GM23248 (cell line): ENCODE measurements around the gene CLIC5.

Source experiments
- EZH2 ChIP-seq: fragments of 200-600 bp; sonication (generic); IDR thresholded peaks from 2 replicates; pipeline ENCODE4 v1.6.1; 2018; ENCODE audit warnings: antibody characterized with exemption, mild to moderate bottlenecking; ENCODE audit not compliant: insufficient read depth, poor library complexity, severe bottlenecking
- EZH2phosphoT487 ChIP-seq: fragments of 200-600 bp; sonication (generic); IDR thresholded peaks from 2 replicates; pipeline ENCODE4 v1.6.1; 2018; ENCODE audit warnings: antibody characterized with exemption, moderate library complexity, mild to moderate bottlenecking, low read depth; ENCODE audit not compliant: insufficient read depth

- TF ChIP-seq EZH2phosphoT487 (no peak), EZH2 (no peak)
These were observed 63.5 kb downstream of the CLIC5 start for GRCh38 chr6:45952168-45952529.
